Effector CD8-positive, alpha-beta T cell (primary cell): ENCODE measurements around the gene MARCKS.

Experiments used
- DNase-seq: peaks from one replicate; lab custom pipeline; 2025; lab: John Stamatoyannopoulos, UW

Gene MARCKS

DNA sequence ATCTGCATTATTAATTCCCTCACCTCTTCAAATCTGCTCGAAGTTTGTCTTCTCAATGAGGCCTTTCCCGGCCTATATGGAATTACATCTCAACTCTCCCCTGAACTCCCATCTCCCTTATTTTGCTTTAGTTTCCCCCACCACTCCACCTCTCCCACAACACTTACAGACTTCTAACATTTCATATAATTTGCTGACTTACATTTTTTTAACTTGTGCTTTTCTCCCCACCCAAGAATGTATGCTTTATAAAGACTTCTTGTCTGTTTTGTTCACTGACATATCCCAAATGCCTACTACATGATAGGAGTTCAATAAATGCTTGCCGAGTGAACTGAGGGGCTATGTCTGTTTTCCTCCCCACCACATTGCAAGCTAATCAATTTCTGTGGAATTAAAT is 3.9 kb upstream of the MARCKS start:
- DNase-seq, result no peak

- DNase-seq, result no peak
Observed at GRCh38 chr6:113854531-113855499, 2.3 kb upstream of the MARCKS start.

- DNase-seq, result no peak
Observed at GRCh38 chr6:113855500-113856374, 1.4 kb upstream of the MARCKS start.

DNA sequence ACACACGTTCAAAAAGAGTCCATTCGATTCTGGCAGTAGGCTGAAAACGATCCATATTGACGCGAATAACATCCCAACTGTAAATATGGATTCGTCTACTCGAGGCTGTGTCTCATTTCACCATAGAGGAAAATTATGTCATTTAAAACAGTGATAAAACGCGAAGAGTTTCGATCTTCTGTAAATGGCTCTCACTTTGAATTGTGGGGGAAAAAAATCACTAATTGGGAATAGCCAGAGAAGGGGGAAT is 845 bp upstream of the MARCKS start:
- DNase-seq, result no peak

DNA sequence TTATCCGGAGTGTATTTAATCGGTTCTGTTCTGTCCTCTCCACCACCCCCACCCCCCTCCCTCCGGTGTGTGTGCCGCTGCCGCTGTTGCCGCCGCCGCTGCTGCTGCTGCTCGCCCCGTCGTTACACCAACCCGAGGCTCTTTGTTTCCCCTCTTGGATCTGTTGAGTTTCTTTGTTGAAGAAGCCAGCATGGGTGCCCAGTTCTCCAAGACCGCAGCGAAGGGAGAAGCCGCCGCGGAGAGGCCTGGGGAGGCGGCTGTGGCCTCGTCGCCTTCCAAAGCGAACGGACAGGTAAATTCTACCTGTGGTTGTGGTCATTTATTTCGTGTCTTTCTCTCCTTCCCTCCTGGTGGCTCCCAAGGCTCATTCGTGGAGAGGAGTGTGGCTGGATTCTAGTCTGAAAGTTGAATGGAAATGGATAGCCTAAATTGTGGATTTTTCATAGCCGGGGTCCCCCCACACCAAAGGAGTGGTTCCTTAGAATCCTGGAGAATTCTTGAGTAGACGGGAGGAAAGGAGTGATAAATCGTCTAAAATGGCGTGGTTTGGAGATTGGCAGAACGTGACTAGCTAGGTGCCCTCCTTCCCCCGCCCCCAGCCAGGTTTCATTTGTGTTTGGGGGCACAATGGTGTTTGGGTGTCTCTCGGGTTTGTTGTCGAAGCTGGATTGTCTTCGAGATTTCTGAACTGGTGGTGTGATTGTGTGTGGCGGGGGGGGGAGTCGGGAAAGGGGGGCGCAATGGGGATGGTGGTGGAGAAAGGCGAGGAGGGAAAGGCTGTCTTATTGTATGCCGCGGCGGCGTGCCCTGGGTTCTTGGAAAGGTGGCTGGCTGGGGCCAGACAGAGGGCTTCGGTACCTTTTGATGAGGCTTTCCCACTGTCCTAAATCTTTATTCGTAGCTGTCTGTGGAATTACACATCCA is 673 bp downstream of the MARCKS start:
- DNase-seq, result no peak

GRCh38 chr6:113858480-113859348 is 1.6 kb downstream of the MARCKS start:
- peak; percentile 59 for DNase-seq

DNA sequence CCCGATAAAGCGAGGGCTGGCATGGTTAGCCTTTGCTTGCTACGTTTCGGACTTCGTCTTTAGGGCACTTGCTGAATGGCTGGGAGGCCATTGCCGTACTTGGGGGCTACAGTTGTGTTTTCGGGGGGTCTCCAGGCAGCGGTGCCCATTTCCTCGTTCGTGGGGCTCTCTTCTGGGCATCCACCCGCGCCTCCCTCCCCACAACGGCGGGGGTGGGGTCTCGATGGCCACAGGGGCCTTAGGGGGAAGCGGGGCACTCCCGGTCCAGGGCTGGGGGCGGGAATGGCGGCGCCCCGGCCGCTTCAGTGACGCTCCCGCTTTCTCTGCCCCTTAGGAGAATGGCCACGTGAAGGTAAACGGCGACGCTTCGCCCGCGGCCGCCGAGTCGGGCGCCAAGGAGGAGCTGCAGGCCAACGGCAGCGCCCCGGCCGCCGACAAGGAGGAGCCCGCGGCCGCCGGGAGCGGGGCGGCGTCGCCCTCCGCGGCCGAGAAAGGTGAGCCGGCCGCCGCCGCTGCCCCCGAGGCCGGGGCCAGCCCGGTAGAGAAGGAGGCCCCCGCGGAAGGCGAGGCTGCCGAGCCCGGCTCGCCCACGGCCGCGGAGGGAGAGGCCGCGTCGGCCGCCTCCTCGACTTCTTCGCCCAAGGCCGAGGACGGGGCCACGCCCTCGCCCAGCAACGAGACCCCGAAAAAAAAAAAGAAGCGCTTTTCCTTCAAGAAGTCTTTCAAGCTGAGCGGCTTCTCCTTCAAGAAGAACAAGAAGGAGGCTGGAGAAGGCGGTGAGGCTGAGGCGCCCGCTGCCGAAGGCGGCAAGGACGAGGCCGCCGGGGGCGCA is 2.4 kb downstream of the MARCKS start:
- DNase-seq, result no peak

DNA sequence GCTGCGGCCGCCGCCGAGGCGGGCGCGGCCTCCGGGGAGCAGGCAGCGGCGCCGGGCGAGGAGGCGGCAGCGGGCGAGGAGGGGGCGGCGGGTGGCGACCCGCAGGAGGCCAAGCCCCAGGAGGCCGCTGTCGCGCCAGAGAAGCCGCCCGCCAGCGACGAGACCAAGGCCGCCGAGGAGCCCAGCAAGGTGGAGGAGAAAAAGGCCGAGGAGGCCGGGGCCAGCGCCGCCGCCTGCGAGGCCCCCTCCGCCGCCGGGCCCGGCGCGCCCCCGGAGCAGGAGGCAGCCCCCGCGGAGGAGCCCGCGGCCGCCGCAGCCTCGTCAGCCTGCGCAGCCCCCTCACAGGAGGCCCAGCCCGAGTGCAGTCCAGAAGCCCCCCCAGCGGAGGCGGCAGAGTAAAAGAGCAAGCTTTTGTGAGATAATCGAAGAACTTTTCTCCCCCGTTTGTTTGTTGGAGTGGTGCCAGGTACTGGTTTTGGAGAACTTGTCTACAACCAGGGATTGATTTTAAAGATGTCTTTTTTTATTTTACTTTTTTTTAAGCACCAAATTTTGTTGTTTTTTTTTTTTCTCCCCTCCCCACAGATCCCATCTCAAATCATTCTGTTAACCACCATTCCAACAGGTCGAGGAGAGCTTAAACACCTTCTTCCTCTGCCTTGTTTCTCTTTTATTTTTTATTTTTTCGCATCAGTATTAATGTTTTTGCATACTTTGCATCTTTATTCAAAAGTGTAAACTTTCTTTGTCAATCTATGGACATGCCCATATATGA is 3.2 kb downstream of the MARCKS start:
- no peak for DNase-seq

DNA sequence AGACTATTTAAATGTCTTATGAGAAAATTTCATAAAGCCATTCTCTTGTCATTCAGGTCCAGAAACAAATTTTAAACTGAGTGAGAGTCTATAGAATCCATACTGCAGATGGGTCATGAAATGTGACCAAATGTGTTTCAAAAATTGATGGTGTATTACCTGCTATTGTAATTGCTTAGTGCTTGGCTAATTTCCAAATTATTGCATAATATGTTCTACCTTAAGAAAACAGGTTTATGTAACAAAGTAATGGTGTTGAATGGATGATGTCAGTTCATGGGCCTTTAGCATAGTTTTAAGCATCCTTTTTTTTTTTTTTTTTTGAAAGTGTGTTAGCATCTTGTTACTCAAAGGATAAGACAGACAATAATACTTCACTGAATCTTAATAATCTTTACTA is 5.0 kb downstream of the MARCKS start:
- DNase-seq, result no peak

DNA sequence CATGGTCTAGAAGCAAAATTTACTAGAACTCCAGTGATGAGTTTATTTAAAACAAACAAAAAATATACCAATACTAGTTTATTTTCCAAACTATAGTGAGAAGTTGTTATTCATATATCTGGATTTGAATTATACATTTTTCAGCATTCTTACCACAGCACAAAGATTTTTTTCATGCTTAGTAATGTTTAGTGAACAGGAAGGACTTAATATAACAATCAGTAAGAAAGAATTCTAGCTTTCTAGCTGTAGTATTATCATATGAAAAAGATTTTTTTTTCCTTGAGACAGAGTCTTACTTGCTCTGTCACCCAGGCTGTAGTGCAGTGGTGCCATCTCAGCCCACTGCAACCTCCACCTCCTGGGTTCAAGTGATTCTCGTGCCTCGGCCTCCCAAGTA is 13.8 kb downstream of the MARCKS start:
- DNase-seq, result no peak

DNA sequence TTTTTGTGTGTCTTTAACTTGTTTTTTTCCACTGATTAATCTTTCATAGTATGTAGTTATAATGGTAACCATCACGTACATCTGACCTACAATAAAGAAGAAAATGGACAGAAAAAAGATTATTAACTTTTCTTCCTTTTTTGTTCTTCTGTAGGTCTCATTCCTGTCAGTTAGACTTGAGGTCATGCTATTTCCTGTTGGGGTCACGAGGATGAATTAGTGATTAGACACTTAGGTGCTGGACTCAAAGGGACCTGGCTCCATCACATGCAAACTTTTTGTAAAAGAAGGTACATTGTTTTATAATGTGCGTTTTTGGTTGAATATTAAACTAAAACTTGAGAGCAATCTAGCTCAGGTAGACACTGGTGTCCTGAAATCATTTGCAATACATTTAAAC is 14.8 kb downstream of the MARCKS start:
- no peak for DNase-seq

DNA sequence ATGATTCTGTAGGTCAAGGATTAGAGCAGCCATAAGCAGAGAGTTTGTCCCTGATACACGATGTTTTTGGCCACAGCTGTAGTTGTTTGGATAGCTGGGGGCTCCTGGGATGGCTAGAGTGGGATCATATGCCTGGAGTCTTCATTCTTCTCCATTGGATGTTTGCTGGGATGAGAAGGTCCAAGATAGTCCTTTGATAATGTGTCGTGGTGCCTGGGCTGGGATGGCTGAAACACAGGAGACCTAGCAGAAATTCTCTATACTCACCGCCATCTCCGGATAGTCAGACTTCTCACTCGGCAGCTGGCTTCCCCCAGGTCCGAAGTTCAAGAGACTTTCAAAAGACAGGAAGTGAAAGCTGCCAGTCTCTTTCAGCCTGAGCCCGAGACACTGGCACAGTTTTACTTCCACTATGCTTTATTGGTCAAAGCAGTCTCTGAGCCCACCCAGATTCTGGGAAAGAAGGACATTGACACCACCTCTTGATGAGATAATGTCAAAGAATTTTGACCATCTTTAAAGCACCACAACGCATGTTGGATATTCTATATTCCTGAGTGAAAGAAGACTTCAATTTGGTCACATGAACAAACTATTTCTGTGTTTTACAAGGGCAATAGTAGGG is 16.0 kb downstream of the MARCKS start:
- DNase-seq, result no peak

DNA sequence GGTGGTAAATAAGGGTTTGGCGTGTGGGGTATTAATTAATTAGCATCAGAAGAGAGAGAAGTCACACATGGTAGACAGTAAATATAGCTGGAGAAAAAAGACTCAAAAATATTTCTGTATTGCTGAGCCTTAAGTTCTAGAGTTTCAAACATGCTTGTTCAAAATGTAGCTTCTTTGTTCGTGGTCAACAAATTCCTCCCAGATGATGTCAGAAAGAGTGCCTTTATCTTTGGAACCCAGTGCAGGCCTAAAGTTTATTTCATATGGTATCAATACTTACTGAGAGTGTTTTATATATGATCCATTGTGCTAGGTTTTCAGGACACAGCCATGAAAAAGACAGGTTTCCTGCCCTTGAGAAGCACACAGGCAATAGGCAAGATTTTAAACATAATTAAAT is 18.3 kb downstream of the MARCKS start:
- no peak for DNase-seq

- no peak for DNase-seq
Observed at GRCh38 chr6:113876695-113877094, 19.6 kb downstream of the MARCKS start.

- DNase-seq, result no peak
Observed at GRCh38 chr6:113879186-113880096, 22.3 kb downstream of the MARCKS start.

GRCh38 chr6:113881478-113881980 is 24.4 kb downstream of the MARCKS start:
- no peak for DNase-seq

DNA sequence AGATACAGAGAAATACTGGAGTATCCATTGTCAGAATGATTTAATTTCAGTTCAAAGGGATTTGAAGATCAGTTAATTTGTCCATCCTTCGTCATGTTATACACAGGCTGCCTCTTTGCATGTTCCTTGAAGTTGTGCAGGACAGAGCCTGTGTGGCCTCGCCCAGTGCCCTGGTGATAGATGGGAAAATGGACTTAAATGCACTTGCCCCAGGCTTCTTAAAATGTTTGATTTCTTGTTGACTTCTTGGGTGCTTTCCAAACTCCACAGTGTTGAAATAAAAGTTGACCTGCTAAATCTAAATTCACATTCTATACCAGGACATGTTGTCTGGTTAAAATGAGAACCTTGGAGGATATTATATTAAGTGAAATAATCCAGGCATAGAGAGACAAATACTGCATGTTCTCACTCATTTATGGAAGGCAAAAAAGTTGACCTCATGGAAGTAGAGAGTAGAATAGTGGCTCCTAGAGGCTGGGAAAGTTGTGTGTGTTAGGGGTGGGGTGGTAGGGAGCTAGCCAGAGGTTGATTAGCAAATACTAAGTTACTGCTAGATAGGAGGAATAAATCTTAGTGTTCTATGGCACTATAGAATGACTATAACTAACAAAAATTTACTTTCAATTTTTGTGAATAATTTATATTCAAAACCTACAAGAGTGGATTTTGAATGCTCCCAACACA is 25.3 kb downstream of the MARCKS start:
- no peak for DNase-seq
